Adrenal gland (tissue), 5 donors: Measurements from ENCODE around the gene SLC6A1.

ENCODE experiments used
- POLR2A ChIP-seq, 2 donors: fragments of 450-650 bp; IDR thresholded peaks; one replicate each; pipeline ENCODE4 v1.6.1; 2017; ENCODE audit warnings: antibody characterized with exemption in 2 of 2, mild to moderate bottlenecking in 2 of 2, moderate library complexity in 1 of 2
- TF ChIP-seq, protein P1 (sequence below), 6 experiments: fragments of 450-650 bp in 4 of 6; fragments of 200-600 bp in 2 of 6; sonication (generic) in 1 of 6; IDR thresholded peaks; 1 replicate in 5 of 6; 2 replicates in 1 of 6; pipeline versions ENCODE4 v1.5.1 to v1.8.0; 2016 to 2021; ENCODE audit warnings: antibody characterized with exemption in 6 of 6, mild to moderate bottlenecking in 2 of 6, moderate library complexity in 1 of 6
- donor health status: DM: no; HTN: no; CAD: no.

GRCh38 chr3:10970306-10970960 lies 22.1 kb upstream of the SLC6A1 start:
- TF ChIP-seq, protein P1, sequence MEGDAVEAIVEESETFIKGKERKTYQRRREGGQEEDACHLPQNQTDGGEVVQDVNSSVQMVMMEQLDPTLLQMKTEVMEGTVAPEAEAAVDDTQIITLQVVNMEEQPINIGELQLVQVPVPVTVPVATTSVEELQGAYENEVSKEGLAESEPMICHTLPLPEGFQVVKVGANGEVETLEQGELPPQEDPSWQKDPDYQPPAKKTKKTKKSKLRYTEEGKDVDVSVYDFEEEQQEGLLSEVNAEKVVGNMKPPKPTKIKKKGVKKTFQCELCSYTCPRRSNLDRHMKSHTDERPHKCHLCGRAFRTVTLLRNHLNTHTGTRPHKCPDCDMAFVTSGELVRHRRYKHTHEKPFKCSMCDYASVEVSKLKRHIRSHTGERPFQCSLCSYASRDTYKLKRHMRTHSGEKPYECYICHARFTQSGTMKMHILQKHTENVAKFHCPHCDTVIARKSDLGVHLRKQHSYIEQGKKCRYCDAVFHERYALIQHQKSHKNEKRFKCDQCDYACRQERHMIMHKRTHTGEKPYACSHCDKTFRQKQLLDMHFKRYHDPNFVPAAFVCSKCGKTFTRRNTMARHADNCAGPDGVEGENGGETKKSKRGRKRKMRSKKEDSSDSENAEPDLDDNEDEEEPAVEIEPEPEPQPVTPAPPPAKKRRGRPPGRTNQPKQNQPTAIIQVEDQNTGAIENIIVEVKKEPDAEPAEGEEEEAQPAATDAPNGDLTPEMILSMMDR (IDR thresholded peaks at IDR 0.05): no peak
- TF ChIP-seq POLR2A (IDR thresholded peaks at IDR 0.05): no peak
